Measurements from ENCODE around the gene KCNK5. TPM values are rescaled to one million over a fixed set of nuclear protein-coding genes. Genes with fewer than 3 reads are reported as not detected.

The KCNK5 gene
- total and polyA plus RNA-seq, 9 of the 15 experiments (the other 6 are each of a cell fraction or from before 2014, with no cell fraction given): 1.5 to 45.8 (median 25.8) TPM

GRCh38 chr6:39157511-39157910 is 71.8 kb downstream of the KCNK5 start:
- H3K9me1 ChIP-seq (ENCODE audit: control insufficient read depth, insufficient read depth, low read length): no peaks in the 10 kb centered on the region
- H3K36me3 ChIP-seq (ENCODE audit: control insufficient read depth, insufficient read depth, low read length): no peaks in the 10 kb centered on the region
- FAIRE-seq (no peak), DNase-seq (ENCODE audit: extremely low read depth in 1 of 4, low spot score in 3 of 4) (no peak), ATAC-seq (no peak; the same call in 2 of the 3 replicates)
- H3K4me1 ChIP-seq (replicated peaks in 1 of 2; ENCODE audit: control insufficient read depth in 2 of 2, insufficient read depth in 2 of 2, low read length in 2 of 2): no peaks in the 10 kb centered on the region
- no peaks in the 10 kb centered on the region for H4K20me1 ChIP-seq (replicated peaks; ENCODE audit: control insufficient read depth, insufficient read depth, low read length)
- H3K27ac ChIP-seq (ENCODE audit: extremely low read depth, low read depth, low read length): no peak overlapping the region
- no peaks in the 10 kb centered on the region for H3K79me2 ChIP-seq (ENCODE audit: control insufficient read depth, insufficient read depth, low read length)
- no peaks in the 10 kb centered on the region for H3K9me3 ChIP-seq (replicated peaks; ENCODE audit: control insufficient read depth, insufficient read depth, low read depth, low read length)
- H3K4me3 ChIP-seq: no peak overlapping the region
- 0% methylated on average over 3 of the region's 3 CpGs for WGBS (ENCODE audit: insufficient coverage, low coverage, missing lambda C conversion rate)
- in situ Hi-C loops (cut with MboI) (no loop called here), intact Hi-C loops (cut with micrococcal nuclease) (no loop called here)
- no TSS peak for BruUV-seq (replicated peaks)
- H3K27me3 ChIP-seq (ENCODE audit: control insufficient read depth in 2 of 2, insufficient read depth in 2 of 2, low read length in 2 of 2): peaks cover 2 to 7% of the 10 kb centered on the region in 2 experiments; a peak in 2 of 5 replicates
- ChIA-PET CTCF (ENCODE audit: low intra/inter-chr PET ratio) (no interaction called here), POLR2A (interaction anchor here (0.6 kb wide), 1 partner anchor 82 kb away, joined by 3 read pairs; no protein-coding TSS in a partner anchor)
- no peak overlapping the region for H3K9ac ChIP-seq (ENCODE audit: insufficient read depth in 1 of 2, low read depth in 2 of 2, low read length in 2 of 2)
- H2AFZ ChIP-seq (ENCODE audit: low read depth, low read length): no peak overlapping the region
- no peak overlapping the region for H3K4me2 ChIP-seq (ENCODE audit: insufficient read depth, low read length)
- TF ChIP-seq POLR2H (tag; IDR thresholded peaks at IDR 0.05; ENCODE audit: low read depth): no peak
- TF ChIP-seq RBBP5 (IDR thresholded peaks at IDR 0.05; ENCODE audit: borderline replicate concordance, insufficient read depth, low read length, poor library complexity, severe bottlenecking): no peak
- TF ChIP-seq MYNN (IDR thresholded peaks at IDR 0.05): no peak
- TF ChIP-seq MYNN (CRISPR knock-in tag; IDR thresholded peaks at IDR 0.05): no peak
- TF ChIP-seq, protein P1, sequence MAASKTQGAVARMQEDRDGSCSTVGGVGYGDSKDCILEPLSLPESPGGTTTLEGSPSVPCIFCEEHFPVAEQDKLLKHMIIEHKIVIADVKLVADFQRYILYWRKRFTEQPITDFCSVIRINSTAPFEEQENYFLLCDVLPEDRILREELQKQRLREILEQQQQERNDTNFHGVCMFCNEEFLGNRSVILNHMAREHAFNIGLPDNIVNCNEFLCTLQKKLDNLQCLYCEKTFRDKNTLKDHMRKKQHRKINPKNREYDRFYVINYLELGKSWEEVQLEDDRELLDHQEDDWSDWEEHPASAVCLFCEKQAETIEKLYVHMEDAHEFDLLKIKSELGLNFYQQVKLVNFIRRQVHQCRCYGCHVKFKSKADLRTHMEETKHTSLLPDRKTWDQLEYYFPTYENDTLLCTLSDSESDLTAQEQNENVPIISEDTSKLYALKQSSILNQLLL (CRISPR knock-in tag; IDR thresholded peaks at IDR 0.05; ENCODE audit: borderline replicate concordance): no peak
- no peak for TF ChIP-seq ZNF23 (CRISPR knock-in tag; IDR thresholded peaks at IDR 0.05)
- no peak for TF ChIP-seq ZNF780A (CRISPR knock-in tag; IDR thresholded peaks at IDR 0.05)
- TF ChIP-seq ZFP1 (CRISPR knock-in tag; IDR thresholded peaks at IDR 0.05): no peak
- no peak for TF ChIP-seq REST (IDR thresholded peaks at IDR 0.05; ENCODE audit: borderline replicate concordance)
- TF ChIP-seq REST (CRISPR knock-in tag; IDR thresholded peaks at IDR 0.05; ENCODE audit: low read depth): no peak
- TF ChIP-seq ZNF140 (CRISPR knock-in tag; IDR thresholded peaks at IDR 0.05): no peak
- no peak for TF ChIP-seq NCOA6 (IDR thresholded peaks at IDR 0.05)
- no peak for TF ChIP-seq RNF2 (IDR thresholded peaks at IDR 0.05)
- TF ChIP-seq SMAD4 (CRISPR knock-in tag; conservative IDR thresholded peaks at IDR 0.05): no peak
- TF ChIP-seq CTBP1 (IDR thresholded peaks at IDR 0.05; ENCODE audit: borderline replicate concordance): no peak
